Tibial artery (tissue), 4 donors: ENCODE results near the gene NUP210.

Experiments used
- DNase-seq, 2 donors: peaks; one replicate each; pipeline ENCODE4 v3.0.0-alpha.2; 2019
- H3K27ac ChIP-seq, 2 donors: fragments of 200-600 bp; sonication (generic) in 1 of 2; 1 replicate in 1 of 2; 2 replicates in 1 of 2; pipeline ENCODE4 v1.5.1; 2018 to 2019; ENCODE audit warnings: mild to moderate bottlenecking in 1 of 2
- H3K27me3 ChIP-seq, 2 donors: fragments of 200-600 bp; sonication (generic) in 1 of 2; one replicate each; pipeline versions ENCODE4 v1.5.1 to v1.6.0; 2016 to 2019
- H3K36me3 ChIP-seq, 3 donors: fragments of 200-600 bp; sonication (generic) in 2 of 3; one replicate each; pipeline ENCODE4 v1.5.1; 2016 to 2019; ENCODE audit warnings: mild to moderate bottlenecking in 2 of 3
- H3K4me1 ChIP-seq, 4 donors: fragments of 200-600 bp; sonication (generic) in 2 of 4; 1 replicate in 3 of 4; 2 replicates in 1 of 4; pipeline ENCODE4 v1.5.1; 2016 to 2019
- H3K4me3 ChIP-seq, 2 donors: fragments of 200-600 bp; sonication (generic) in 1 of 2; 1 replicate in 1 of 2; 2 replicates in 1 of 2; pipeline ENCODE4 v1.5.1; 2018 to 2019; ENCODE audit warnings: mild to moderate bottlenecking in 2 of 2
- H3K9me3 ChIP-seq, 3 donors: fragments of 200-600 bp; sonication (generic) in 1 of 3; one replicate each; pipeline ENCODE4 v1.5.1; 2016 to 2019
- CTCF ChIP-seq, 2 experiments: fragments of 200-600 bp in 1 of 2; fragments of 450-650 bp in 1 of 2; IDR thresholded peaks; one replicate each; pipeline ENCODE4 v1.5.1; 2017 to 2019; ENCODE audit warnings: antibody characterized with exemption in 2 of 2, mild to moderate bottlenecking in 1 of 2, moderate library complexity in 1 of 2
- intact Hi-C: fragments of 100-400 bp; cut with DNase I; formaldehyde crosslinking; loops from one replicate; pipeline ENCODE4 v1.15.0; 2023; ENCODE audit warnings: low total_unique reads

NUP210 gene

GRCh38 chr3:13323822-13324221 is 96.3 kb downstream of the NUP210 start:
- H3K27ac ChIP-seq, result no peak overlapping the region
- TF ChIP-seq CTCF (IDR thresholded peaks at IDR 0.05), result no peak
- no peak overlapping the region for H3K4me3 ChIP-seq
- intact Hi-C loops, result no loop called here
- H3K36me3 ChIP-seq, result peaks cover 0 to 50% (median 0%) of the 10 kb centered on the region in 3 donors
- no peaks in the 10 kb centered on the region for H3K27me3 ChIP-seq
- no peak for DNase-seq
- H3K9me3 ChIP-seq, result no peaks in the 10 kb centered on the region
- H3K4me1 ChIP-seq, result no peaks in the 10 kb centered on the region

- Histone ChIP-seq H3K36me3 (peaks cover 0 to 45% (median 0%) of the 10 kb centered on the region in 3 donors), H3K4me3 (no peak overlapping the region), H3K4me1 (no peaks in the 10 kb centered on the region), H3K9me3 (no peaks in the 10 kb centered on the region), H3K27me3 (no peaks in the 10 kb centered on the region), H3K27ac (no peak overlapping the region)
- no peak for DNase-seq
- TF ChIP-seq CTCF (IDR thresholded peaks at IDR 0.05), result no peak
- intact Hi-C loops, result no loop called here
These were observed 97.8 kb downstream of the NUP210 start for GRCh38 chr3:13322324-13322723.

- DNase-seq, result no peak
- no peak overlapping the region for H3K4me3 ChIP-seq
- intact Hi-C loops, result no loop called here
- no peaks in the 10 kb centered on the region for H3K9me3 ChIP-seq
- peaks cover 0 to 30% (median 0%) of the 10 kb centered on the region in 3 donors for H3K36me3 ChIP-seq
- TF ChIP-seq CTCF (IDR thresholded peaks at IDR 0.05), result no peak
- no peaks in the 10 kb centered on the region for H3K27me3 ChIP-seq
- no peaks in the 10 kb centered on the region for H3K4me1 ChIP-seq
- no peak overlapping the region for H3K27ac ChIP-seq
These were observed 100.4 kb downstream of the NUP210 start for GRCh38 chr3:13319564-13320220.

GRCh38 chr3:13318626-13319470 is 101.3 kb downstream of the NUP210 start:
- no peak overlapping the region for H3K4me3 ChIP-seq
- no peaks in the 10 kb centered on the region for H3K4me1 ChIP-seq
- no peaks in the 10 kb centered on the region for H3K9me3 ChIP-seq
- H3K27me3 ChIP-seq, result no peaks in the 10 kb centered on the region
- peaks cover 0 to 30% (median 0%) of the 10 kb centered on the region in 3 donors for H3K36me3 ChIP-seq
- intact Hi-C loops, result no loop called here
- TF ChIP-seq CTCF (IDR thresholded peaks at IDR 0.05), result no peak
- no peak for DNase-seq
- no peak overlapping the region for H3K27ac ChIP-seq

- no peak overlapping the region for H3K4me3 ChIP-seq
- H3K4me1 ChIP-seq, result no peaks in the 10 kb centered on the region
- H3K27ac ChIP-seq, result no peak overlapping the region
- no peak for TF ChIP-seq CTCF (IDR thresholded peaks at IDR 0.05)
- no peaks in the 10 kb centered on the region for H3K27me3 ChIP-seq
- DNase-seq, result no peak
- H3K9me3 ChIP-seq, result no peaks in the 10 kb centered on the region
- intact Hi-C loops, result no loop called here
- peaks cover 0 to 30% (median 0%) of the 10 kb centered on the region in 3 donors for H3K36me3 ChIP-seq
These were observed 102.4 kb downstream of the NUP210 start for GRCh38 chr3:13317596-13318320.
